Immature natural killer cell (primary cell): ENCODE results near the gene FGF12. TPM values are rescaled to one million over a fixed set of nuclear protein-coding genes. Genes with fewer than 3 reads are reported as not detected.

Experiments
- DNase-seq, 3 donors: peaks; one replicate each; pipeline ENCODE4 v3.0.0; 2022; ENCODE audit warnings: mixed read lengths in 1 of 3
- H3K27ac Mint-ChIP-seq, 6 donors: one replicate each; pipeline ENCODE4 v1.8.0; 2020; ENCODE audit warnings: mixed read lengths in 6 of 6, mild to moderate bottlenecking in 5 of 6, inconsistent platforms in 4 of 6, moderate library complexity in 3 of 6
- H3K27me3 Mint-ChIP-seq, 3 donors: one replicate each; pipeline ENCODE4 v1.8.0; 2020 to 2021; ENCODE audit warnings: low read depth in 3 of 3, mild to moderate bottlenecking in 3 of 3, mixed read lengths in 3 of 3, moderate library complexity in 3 of 3, inconsistent platforms in 1 of 3
- H3K36me3 Mint-ChIP-seq, 3 donors: one replicate each; pipeline ENCODE4 v1.8.0; 2020; ENCODE audit warnings: mixed read lengths in 3 of 3, inconsistent platforms in 2 of 3, mild to moderate bottlenecking in 2 of 3
- H3K4me1 Mint-ChIP-seq, 2 donors: one replicate each; pipeline ENCODE4 v1.8.0; 2020; ENCODE audit warnings: inconsistent platforms in 2 of 2, mild to moderate bottlenecking in 2 of 2, mixed read lengths in 2 of 2, moderate library complexity in 1 of 2
- H3K4me3 Mint-ChIP-seq, 5 donors: one replicate each; pipeline ENCODE4 v1.8.0; 2020; ENCODE audit warnings: mild to moderate bottlenecking in 5 of 5, mixed read lengths in 5 of 5, inconsistent platforms in 3 of 5, moderate library complexity in 3 of 5
- H3K9me3 Mint-ChIP-seq, 6 donors: one replicate each; pipeline ENCODE4 v1.8.0; 2020; ENCODE audit warnings: mild to moderate bottlenecking in 6 of 6, mixed read lengths in 6 of 6, inconsistent platforms in 4 of 6, moderate library complexity in 3 of 6
- polyA plus RNA-seq, 3 donors: library from polyadenylated mRNA; unstranded; fragments of 300-500 nt; fragmentation: Illumina TruSeq; gene quantifications; one replicate each; pipeline ENCODE4 v1.2.3, GENCODE V29; 2021

The FGF12 gene
- polyA plus RNA-seq, 3 donors from 2014 or later: not detected

DNA sequence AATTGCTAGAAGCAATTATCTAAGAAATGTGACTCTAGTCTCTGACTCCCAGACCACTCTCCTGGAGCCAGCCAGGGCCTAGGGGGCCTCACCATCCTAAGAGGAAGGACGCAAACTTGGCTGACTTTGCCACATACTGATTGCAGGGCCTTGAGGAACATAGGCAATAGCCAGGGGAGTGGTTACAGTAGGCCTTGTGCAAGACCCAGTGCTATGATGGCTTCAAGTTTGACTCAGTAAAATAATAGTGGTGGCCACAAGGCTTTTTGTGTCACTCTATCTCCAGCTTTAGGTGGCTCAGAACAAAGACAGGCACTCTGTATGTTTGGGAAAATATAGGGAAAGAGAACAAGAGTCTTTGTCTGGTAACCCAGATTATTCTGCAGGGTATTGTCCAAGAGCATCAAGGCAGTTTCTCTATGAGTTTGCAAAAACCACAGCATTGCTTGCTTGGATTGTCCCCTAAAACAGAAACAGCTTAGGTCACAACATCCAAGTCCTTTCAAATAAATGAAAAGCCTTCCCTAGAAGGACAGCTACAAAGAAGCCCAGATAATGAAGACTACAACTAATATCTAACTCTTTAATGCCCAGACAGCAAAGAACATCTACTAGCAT, 634.8 kb downstream of the FGF12 start:
- Mint-ChIP-seq H3K27ac (no peak overlapping the region), H3K4me1 (no peaks in the 10 kb centered on the region), H3K36me3 (no peaks in the 10 kb centered on the region), H3K9me3 (peaks cover 3 to 59% (median 29%) of the 10 kb centered on the region in 6 donors), H3K4me3 (no peak overlapping the region), H3K27me3 (peaks cover 0 to 4% (median 2%) of the 10 kb centered on the region in 3 donors)
- no peak for DNase-seq

DNA sequence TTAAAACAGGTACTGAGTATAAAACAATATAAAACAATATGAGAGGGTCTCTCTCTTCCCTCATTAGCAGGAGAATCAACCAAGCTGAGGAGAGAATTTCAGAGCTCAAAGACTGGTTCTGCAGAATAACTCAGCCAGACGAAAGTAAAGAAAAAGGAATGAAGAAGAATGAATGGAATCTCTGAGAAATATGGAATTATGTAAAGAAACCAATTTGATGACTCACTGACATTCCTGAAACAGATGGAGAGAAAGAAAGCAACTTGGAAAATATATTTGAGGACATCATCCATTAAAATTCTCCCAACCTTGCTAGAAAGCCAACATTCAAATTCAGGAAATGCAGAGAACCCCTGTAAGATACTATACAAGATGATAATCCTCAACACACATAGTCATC, 635.5 kb downstream of the FGF12 start:
- Mint-ChIP-seq H3K4me3 (no peak overlapping the region), H3K27ac (no peak overlapping the region), H3K36me3 (no peaks in the 10 kb centered on the region), H3K9me3 (peaks cover 3 to 55% (median 29%) of the 10 kb centered on the region in 6 donors), H3K4me1 (no peaks in the 10 kb centered on the region), H3K27me3 (peaks cover 0 to 4% (median 2%) of the 10 kb centered on the region in 3 donors)
- DNase-seq: no peak

DNA sequence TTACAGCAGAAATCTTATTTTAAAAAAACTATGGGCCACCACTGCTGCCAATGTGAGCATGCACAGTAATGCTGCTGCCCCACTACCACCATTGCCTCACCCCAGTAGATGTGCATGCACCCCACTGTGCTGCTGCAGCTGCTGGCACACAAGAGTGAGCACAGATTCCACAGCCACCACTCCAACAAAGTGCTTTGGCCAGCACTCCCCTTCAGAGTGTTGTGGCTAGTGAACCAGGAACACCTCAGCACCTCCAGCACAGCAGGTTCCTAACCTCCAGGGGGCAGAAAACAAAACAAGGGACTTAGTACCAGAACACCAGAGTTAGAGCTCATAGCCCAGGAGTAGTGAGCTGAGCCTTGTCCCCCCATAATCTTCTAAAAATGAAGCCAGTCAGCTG, 636.8 kb downstream of the FGF12 start:
- Mint-ChIP-seq H3K36me3 (no peaks in the 10 kb centered on the region), H3K4me3 (no peak overlapping the region), H3K27me3 (peaks cover 0 to 3% (median 2%) of the 10 kb centered on the region in 3 donors), H3K4me1 (no peaks in the 10 kb centered on the region), H3K9me3 (peaks cover 5 to 65% (median 32%) of the 10 kb centered on the region in 6 donors), H3K27ac (no peak overlapping the region)
- DNase-seq: no peak

Other genes with a start within 250 kb of the FGF12 start
- gene MB21D2, start 190.3 kb upstream of the FGF12 start, polyA plus RNA-seq: under 1 TPM in 2 of 3 donors, not detected in 1; 0.07 to 0.53 TPM